Uterus (tissue), 2 donors: ENCODE results near the gene TTC29.

Experiments used
- POLR2A ChIP-seq, 2 donors: fragments of 450-650 bp; IDR thresholded peaks; one replicate each; pipeline ENCODE4 v1.6.1; 2016; ENCODE audit warnings: antibody characterized with exemption in 2 of 2, mild to moderate bottlenecking in 1 of 2, moderate library complexity in 1 of 2
- TF ChIP-seq, protein P1 (sequence below), 4 experiments: fragments of 200-600 bp in 2 of 4; fragments of 450-650 bp in 2 of 4; sonication (generic) in 2 of 4; IDR thresholded peaks; one replicate each; pipeline ENCODE4 v1.5.1; 2016 to 2019; ENCODE audit warnings: antibody characterized with exemption in 4 of 4, mild to moderate bottlenecking in 2 of 4, moderate library complexity in 1 of 4

GRCh38 chr4:146932116-146932515 lies 13.5 kb downstream of the TTC29 start:
- TF ChIP-seq, protein P1, sequence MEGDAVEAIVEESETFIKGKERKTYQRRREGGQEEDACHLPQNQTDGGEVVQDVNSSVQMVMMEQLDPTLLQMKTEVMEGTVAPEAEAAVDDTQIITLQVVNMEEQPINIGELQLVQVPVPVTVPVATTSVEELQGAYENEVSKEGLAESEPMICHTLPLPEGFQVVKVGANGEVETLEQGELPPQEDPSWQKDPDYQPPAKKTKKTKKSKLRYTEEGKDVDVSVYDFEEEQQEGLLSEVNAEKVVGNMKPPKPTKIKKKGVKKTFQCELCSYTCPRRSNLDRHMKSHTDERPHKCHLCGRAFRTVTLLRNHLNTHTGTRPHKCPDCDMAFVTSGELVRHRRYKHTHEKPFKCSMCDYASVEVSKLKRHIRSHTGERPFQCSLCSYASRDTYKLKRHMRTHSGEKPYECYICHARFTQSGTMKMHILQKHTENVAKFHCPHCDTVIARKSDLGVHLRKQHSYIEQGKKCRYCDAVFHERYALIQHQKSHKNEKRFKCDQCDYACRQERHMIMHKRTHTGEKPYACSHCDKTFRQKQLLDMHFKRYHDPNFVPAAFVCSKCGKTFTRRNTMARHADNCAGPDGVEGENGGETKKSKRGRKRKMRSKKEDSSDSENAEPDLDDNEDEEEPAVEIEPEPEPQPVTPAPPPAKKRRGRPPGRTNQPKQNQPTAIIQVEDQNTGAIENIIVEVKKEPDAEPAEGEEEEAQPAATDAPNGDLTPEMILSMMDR (IDR thresholded peaks at IDR 0.05) = no peak
- TF ChIP-seq POLR2A (IDR thresholded peaks at IDR 0.05) = no peak
